SU-DHL-6 (cell line): ENCODE measurements around the gene NIP7.

Experiments
- H2AFZ ChIP-seq: fragments of 200-600 bp; sonication (generic); 2 replicates; pipeline ENCODE4 v1.6.1; 2014; ENCODE audit warnings: low read depth, mild to moderate bottlenecking, moderate library complexity, mixed read lengths, antibody characterized with exemption, low read length; ENCODE audit not compliant: severe bottlenecking
- H3F3A ChIP-seq: fragments of 200-600 bp; shearing (Covaris generic); 2 replicates; pipeline ENCODE4 v1.6.0; 2016; ENCODE audit warnings: antibody characterized with exemption, mild to moderate bottlenecking; ENCODE audit not compliant: insufficient read depth
- H3K27ac ChIP-seq: fragments of 200-600 bp; sonication (generic); 2 replicates; pipeline ENCODE4 v1.5.1; 2016; ENCODE audit warnings: low read depth, mild to moderate bottlenecking, low read length, moderate library complexity, mixed read lengths
- H3K27me3 ChIP-seq: fragments of 200-600 bp; sonication (generic), shearing (Covaris generic); 2 replicates; pipeline ENCODE4 v1.6.0; 2014; ENCODE audit warnings: mild to moderate bottlenecking, low read length
- H3K36me3 ChIP-seq: fragments of 200-600 bp; sonication (generic); 2 replicates; pipeline ENCODE4 v1.6.1; 2014; ENCODE audit warnings: mild to moderate bottlenecking, low read length, mixed read lengths
- H3K4me2 ChIP-seq: fragments of 300-600, 200-600 bp; shearing (Covaris generic), sonication (generic); 2 replicates; pipeline ENCODE4 v1.6.0; 2014; ENCODE audit warnings: low read length, low read depth, mild to moderate bottlenecking; ENCODE audit not compliant: poor library complexity, severe bottlenecking
- H3K4me3 ChIP-seq: fragments of 200-600 bp; sonication (generic); 2 replicates; pipeline ENCODE4 v1.5.1; 2014; ENCODE audit warnings: antibody characterized with exemption, low read length, mild to moderate bottlenecking, mixed read lengths; ENCODE audit not compliant: insufficient read depth, poor library complexity, severe bottlenecking
- H3K79me2 ChIP-seq: fragments of 200-600 bp; sonication (generic); 2 replicates; pipeline ENCODE4 v1.6.1; 2014; ENCODE audit warnings: mild to moderate bottlenecking, low read length, moderate library complexity; ENCODE audit not compliant: insufficient read depth
- H3K9ac ChIP-seq: fragments of 200-600 bp; sonication (generic); 2 replicates; pipeline ENCODE4 v1.7.0; 2014; ENCODE audit warnings: mild to moderate bottlenecking, low read length
- H3K9me2 ChIP-seq: fragments of 200-600 bp; sonication (generic); replicated peaks from 2 replicates; pipeline ENCODE4 v1.6.1; 2014; ENCODE audit warnings: low read length; ENCODE audit not compliant: insufficient read depth
- H3K9me3 ChIP-seq: fragments of 200-600 bp; sonication (generic); 2 replicates; pipeline ENCODE4 v1.6.1; 2014; ENCODE audit warnings: low read length, mixed read lengths; ENCODE audit not compliant: insufficient read depth
- H4K20me1 ChIP-seq: fragments of 200-600 bp; sonication (generic); 2 replicates; pipeline ENCODE4 v1.6.1; 2014; ENCODE audit warnings: low read depth, mild to moderate bottlenecking, antibody characterized with exemption, low read length, moderate library complexity, mixed read lengths
- EZH2phosphoT487 ChIP-seq: fragments of 200-600 bp; sonication (generic), shearing (Covaris generic); conservative IDR thresholded peaks from 2 replicates; pipeline ENCODE4 v1.6.1; 2018; ENCODE audit warnings: mild to moderate bottlenecking, antibody characterized with exemption, low read length, moderate library complexity, mixed read lengths
- TF ChIP-seq, protein P1 (sequence below): fragments of 200-600 bp; sonication (generic); IDR thresholded peaks from one replicate; pipeline ENCODE4 v1.5.1; 2017; ENCODE audit warnings: antibody characterized with exemption, mild to moderate bottlenecking, low read length, moderate library complexity; ENCODE audit not compliant: insufficient read depth, poor library complexity, severe bottlenecking

NIP7 gene

DNA sequence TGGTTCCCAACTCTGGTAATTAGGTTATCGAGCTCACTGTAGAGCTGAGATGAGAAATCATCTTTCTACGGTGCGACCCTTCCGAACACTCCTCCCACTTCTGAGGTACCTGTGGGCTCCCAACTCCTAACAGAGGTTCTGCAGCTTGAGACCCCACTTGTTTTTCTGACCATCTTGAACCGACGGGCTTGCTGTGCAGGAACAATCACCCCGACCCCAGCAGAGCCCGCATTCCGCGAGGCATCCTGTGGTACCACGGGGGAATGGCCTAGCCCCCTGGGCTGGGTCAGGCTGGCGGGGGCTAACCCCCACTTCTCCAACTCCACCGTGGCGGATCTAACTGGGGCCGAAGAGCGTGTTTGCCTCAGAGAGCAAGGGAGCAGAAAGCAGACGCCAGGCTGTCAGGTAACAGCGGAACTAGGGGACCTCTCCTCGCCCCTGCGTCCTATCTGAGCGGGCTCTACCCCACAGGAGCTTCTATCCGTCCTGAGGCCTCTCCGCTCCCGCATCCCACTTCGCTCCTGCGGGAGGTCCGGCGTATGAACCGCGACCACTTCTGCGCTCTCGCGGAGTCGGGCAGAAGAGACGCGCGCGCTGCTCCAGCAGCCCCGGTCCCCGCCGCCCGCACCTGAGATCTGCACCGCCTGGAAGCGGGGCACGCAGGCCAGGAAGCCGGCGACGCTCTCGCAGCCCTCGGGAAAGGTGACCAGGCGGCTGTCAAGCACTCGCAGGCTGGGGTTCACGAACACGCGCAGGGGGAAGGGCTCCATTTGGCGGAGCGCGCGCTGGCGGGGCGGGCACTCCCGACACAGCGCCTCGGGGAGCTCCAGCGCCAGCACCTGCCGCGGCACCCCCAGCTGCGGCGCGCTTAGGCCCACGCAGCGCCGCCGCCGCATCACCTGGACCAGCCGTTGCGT lies 9.9 kb upstream of the NIP7 start:
- TF ChIP-seq, protein P1, sequence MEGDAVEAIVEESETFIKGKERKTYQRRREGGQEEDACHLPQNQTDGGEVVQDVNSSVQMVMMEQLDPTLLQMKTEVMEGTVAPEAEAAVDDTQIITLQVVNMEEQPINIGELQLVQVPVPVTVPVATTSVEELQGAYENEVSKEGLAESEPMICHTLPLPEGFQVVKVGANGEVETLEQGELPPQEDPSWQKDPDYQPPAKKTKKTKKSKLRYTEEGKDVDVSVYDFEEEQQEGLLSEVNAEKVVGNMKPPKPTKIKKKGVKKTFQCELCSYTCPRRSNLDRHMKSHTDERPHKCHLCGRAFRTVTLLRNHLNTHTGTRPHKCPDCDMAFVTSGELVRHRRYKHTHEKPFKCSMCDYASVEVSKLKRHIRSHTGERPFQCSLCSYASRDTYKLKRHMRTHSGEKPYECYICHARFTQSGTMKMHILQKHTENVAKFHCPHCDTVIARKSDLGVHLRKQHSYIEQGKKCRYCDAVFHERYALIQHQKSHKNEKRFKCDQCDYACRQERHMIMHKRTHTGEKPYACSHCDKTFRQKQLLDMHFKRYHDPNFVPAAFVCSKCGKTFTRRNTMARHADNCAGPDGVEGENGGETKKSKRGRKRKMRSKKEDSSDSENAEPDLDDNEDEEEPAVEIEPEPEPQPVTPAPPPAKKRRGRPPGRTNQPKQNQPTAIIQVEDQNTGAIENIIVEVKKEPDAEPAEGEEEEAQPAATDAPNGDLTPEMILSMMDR, result no peak
- no peak for TF ChIP-seq EZH2phosphoT487

GRCh38 chr16:69330286-69331109 lies 9.1 kb upstream of the NIP7 start, which contains the start of gene PDF:
Gene PDF (minus strand): TSS chr16:69330588. CDS start chr16:69330570, 18 bp downstream.
- H2AFZ ChIP-seq, result peak within 1 kb of the TSS; percentile 65
- H3K9me3 ChIP-seq, result no peaks in the 10 kb centered on the region
- TF ChIP-seq, protein P1, result no peak
- no peak for TF ChIP-seq EZH2phosphoT487
- H3K27me3 ChIP-seq, result no peaks in the 10 kb centered on the region
- peak within 1 kb of the TSS; percentile 88 for H3K4me2 ChIP-seq
- peaks cover 14% of the 10 kb centered on the region for H3F3A ChIP-seq
- peaks cover 3% of the 10 kb centered on the region for H3K36me3 ChIP-seq
- H3K9me2 ChIP-seq, result no peaks in the 10 kb centered on the region
- peak within 1 kb of the TSS; percentile 87 for H3K9ac ChIP-seq
- peak within 1 kb of the TSS; percentile 67 for H3K27ac ChIP-seq
- peaks cover 3% of the 10 kb centered on the region; the same call in 1 of the 2 replicates for H4K20me1 ChIP-seq
- peaks cover 47% of the 10 kb centered on the region for H3K79me2 ChIP-seq
- peak within 1 kb of the TSS; percentile 66 for H3K4me3 ChIP-seq

More for the DNA sequence above, 9.9 kb upstream of the NIP7 start:
- Histone ChIP-seq H4K20me1 (peaks cover 3% of the 10 kb centered on the region; the same call in 1 of the 2 replicates), H3K4me2 (peak overlapping the region; percentile 88), H3K9me2 (no peaks in the 10 kb centered on the region), H3K9ac (peak overlapping the region; percentile 87), H3K4me3 (peak overlapping the region; percentile 66), H3K9me3 (no peaks in the 10 kb centered on the region), H3K27ac (peak overlapping the region; percentile 67), H3K36me3 (peaks cover 3% of the 10 kb centered on the region), H3K79me2 (peaks cover 56% of the 10 kb centered on the region), H3K27me3 (no peaks in the 10 kb centered on the region), H2AFZ (peak overlapping the region; percentile 34), H3F3A (peaks cover 14% of the 10 kb centered on the region)

DNA sequence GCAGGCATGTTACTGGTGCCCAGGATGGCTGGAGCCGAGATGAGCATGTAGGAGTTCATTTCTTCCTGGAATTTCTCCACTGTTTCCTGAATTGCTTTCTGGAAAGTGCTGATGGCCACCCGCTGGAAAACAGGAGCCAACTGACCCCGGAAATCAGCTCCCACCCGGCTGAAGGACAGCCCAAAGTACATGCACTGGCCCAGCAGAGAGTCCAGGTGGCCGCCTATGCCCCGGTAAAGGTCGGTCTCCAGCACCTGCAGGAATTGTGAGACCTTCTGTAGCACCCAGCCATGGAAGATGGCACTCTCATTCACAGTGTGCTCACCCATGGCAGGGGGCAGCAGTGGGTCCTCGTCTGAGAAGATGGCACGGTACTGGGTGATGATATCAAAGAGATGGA lies 4.9 kb upstream of the NIP7 start:
- Histone ChIP-seq H3K9ac (no peak overlapping the region), H3K27me3 (no peaks in the 10 kb centered on the region), H3K4me3 (no peak overlapping the region), H3K36me3 (no peaks in the 10 kb centered on the region; the same call in 1 of the 2 replicates), H3K9me3 (no peaks in the 10 kb centered on the region), H3K27ac (no peak overlapping the region), H3K79me2 (peaks cover 18% of the 10 kb centered on the region), H3K9me2 (no peaks in the 10 kb centered on the region), H2AFZ (no peak overlapping the region), H3K4me2 (no peak overlapping the region), H4K20me1 (no peaks in the 10 kb centered on the region), H3F3A (peaks cover 8% of the 10 kb centered on the region)
- TF ChIP-seq, protein P1, result no peak
- no peak for TF ChIP-seq EZH2phosphoT487
